HepG2 (cell line): ENCODE data around the gene PMM2. TPM values are rescaled to one million over a fixed set of nuclear protein-coding genes. Genes with fewer than 3 reads are reported as not detected.
A peak's percentile ranks its signal among the peaks of the same experiment; 100 is the strongest.

ENCODE experiments used
- BRCA1 ChIP-seq: sonication (generic); formaldehyde crosslinking; IDR thresholded peaks from 2 replicates; pipeline ENCODE4 v1.4.0; 2020; ENCODE audit warnings: missing genetic modification reagents
- FOXO1 ChIP-seq: sonication (generic); formaldehyde crosslinking; IDR thresholded peaks from 2 replicates; pipeline ENCODE4 v1.4.0; 2020; ENCODE audit warnings: missing genetic modification reagents
- HCFC1 ChIP-seq: fragments of 150-350 bp; IDR thresholded peaks from 2 replicates; pipeline ENCODE4 v1.6.1; 2014; ENCODE audit warnings: low read depth, low read length
- HNRNPL ChIP-seq: fragments of 200-400 bp; formaldehyde crosslinking; IDR thresholded peaks from 2 replicates; pipeline ENCODE4 v1.6.1; 2017; ENCODE audit warnings: mild to moderate bottlenecking, low read depth, low read length
- HOXD1 ChIP-seq: sonication (generic); formaldehyde crosslinking; IDR thresholded peaks from 2 replicates; pipeline ENCODE4 v1.5.0; 2020; ENCODE audit warnings: missing genetic modification reagents
- MTF1 ChIP-seq: sonication (generic); formaldehyde crosslinking; IDR thresholded peaks from 2 replicates; pipeline ENCODE4 v1.5.0; 2020; ENCODE audit warnings: missing genetic modification reagents
- MXI1 ChIP-seq: IDR thresholded peaks from 3 replicates; pipeline ENCODE4 v1.6.1; 2012; ENCODE audit warnings: low read depth, low read length, inconsistent platforms, borderline replicate concordance
- NFYB ChIP-seq: sonication (generic); formaldehyde crosslinking; IDR thresholded peaks from 2 replicates; pipeline ENCODE4 v1.4.0; 2020; ENCODE audit warnings: missing genetic modification reagents
- NONO ChIP-seq, 2 experiments: fragments of 450-650 bp in 1 of 2; sonication (generic) in 1 of 2; formaldehyde crosslinking in 1 of 2; IDR thresholded peaks in 1 of 2; conservative IDR thresholded peaks in 1 of 2; 2 replicates each; pipeline versions ENCODE4 v1.6.1 to v1.8.0; 2017 to 2022; ENCODE audit warnings: mild to moderate bottlenecking in 1 of 2, missing genetic modification reagents in 1 of 2, moderate library complexity in 1 of 2
- SMAD9 ChIP-seq: sonication (generic); formaldehyde crosslinking; IDR thresholded peaks from 2 replicates; pipeline ENCODE4 v1.5.1; 2020; ENCODE audit warnings: mild to moderate bottlenecking, missing genetic modification reagents
- SRSF9 ChIP-seq: fragments of 200-400 bp; formaldehyde crosslinking; IDR thresholded peaks from 2 replicates; pipeline ENCODE4 v1.6.1; 2018; ENCODE audit warnings: borderline replicate concordance, mild to moderate bottlenecking, low read depth, low read length; ENCODE audit not compliant: insufficient read depth, poor library complexity, severe bottlenecking
- XRCC5 ChIP-seq: fragments of 200-400 bp; formaldehyde crosslinking; optimal IDR thresholded peaks from 2 replicates; pipeline ENCODE3; 2017; ENCODE audit warnings: mild to moderate bottlenecking, low read length
- ZFYVE20 ChIP-seq: sonication (generic); formaldehyde crosslinking; IDR thresholded peaks from 2 replicates; pipeline ENCODE4 v1.8.0; 2023; ENCODE audit warnings: low read depth, mild to moderate bottlenecking, moderate library complexity, missing genetic modification reagents, borderline replicate concordance
- ZMYM2 ChIP-seq: sonication (generic); formaldehyde crosslinking; IDR thresholded peaks from 2 replicates; pipeline ENCODE4 v1.8.0; 2022; ENCODE audit warnings: mild to moderate bottlenecking, missing genetic modification reagents
- ZNF335 ChIP-seq: sonication (generic); formaldehyde crosslinking; IDR thresholded peaks from 2 replicates; pipeline ENCODE4 v1.4.0; 2020; ENCODE audit warnings: missing genetic modification reagents
- ZNF737 ChIP-seq: sonication (generic); formaldehyde crosslinking; IDR thresholded peaks from 2 replicates; pipeline ENCODE4 v1.5.0; 2020; ENCODE audit warnings: missing genetic modification reagents, mild to moderate bottlenecking, borderline replicate concordance
- polyA plus RNA-seq, 8 experiments: library from polyadenylated mRNA; depleted of rRNA in 3 of 8; stranded (reverse) in 7 of 8; unstranded in 1 of 8; fragments of >200 nt; fragmentation: Illumina TruSeq in 4 of 8; extraction: Trizol in 4 of 8; gene quantifications; 2 replicates each; pipeline versions ENCODE4 v1.2.1 to v1.2.3, GENCODE V29; 2011 to 2016; ENCODE audit warnings: low read depth in 4 of 8, missing spikeins in 1 of 8, mixed read lengths in 1 of 8; ENCODE audit not compliant: insufficient read depth in 1 of 8
- total RNA-seq, 5 experiments: library from RNA; depleted of rRNA; stranded (reverse); fragments of >200 nt; fragmentation: Illumina TruSeq; extraction: Trizol; gene quantifications; 2 replicates each; pipeline ENCODE4 v1.2.3, GENCODE V29; 2016; ENCODE audit warnings: low read depth in 1 of 5
- TF ChIP-seq, protein P1 (sequence below): IDR thresholded peaks from 2 replicates; pipeline ENCODE4 v1.6.1; 2016; ENCODE audit warnings: missing genetic modification reagents, missing compliant biosample characterization
- TF ChIP-seq, protein P2 (sequence below), 2 experiments: sonication (generic) in 1 of 2; formaldehyde crosslinking in 1 of 2; IDR thresholded peaks; 2 replicates each; pipeline versions ENCODE4 v1.6.1 to v1.9.0; 2014 to 2022; ENCODE audit warnings: antibody characterized with exemption in 1 of 2, borderline replicate concordance in 1 of 2, inconsistent platforms in 1 of 2, low read depth in 1 of 2, missing genetic modification reagents in 1 of 2
- TF ChIP-seq, protein P3 (sequence below): sonication (generic); formaldehyde crosslinking; IDR thresholded peaks from 2 replicates; pipeline ENCODE4 v1.4.0; 2020; ENCODE audit warnings: missing genetic modification reagents

Gene PMM2
- total and polyA plus RNA-seq, 2 of the 13 experiments (the other 11 are each of a cell fraction or from before 2014, with no cell fraction given) = 52.2 to 93.7 TPM

GRCh38 chr16:8866118-8866883 is 68.7 kb downstream of the PMM2 start (continued):
- peak; percentile 27; the same call in 1 of the 2 replicates for TF ChIP-seq NFYB (CRISPR knock-in tag)
- TF ChIP-seq HOXD1 (CRISPR knock-in tag) = no peak; the same call in 1 of the 2 replicates
- TF ChIP-seq ZNF737 (CRISPR knock-in tag) = 0 out of 2 replicates have a peak, but pooled peaks have one; percentile 13
- TF ChIP-seq FOXO1 = peak; percentile 70
- TF ChIP-seq SMAD9 (CRISPR knock-in tag) = no peak
- TF ChIP-seq HCFC1 = 0 out of 2 replicates have a peak, but pooled peaks have one; percentile 33
- TF ChIP-seq ZFYVE20 (CRISPR knock-in tag) = no peak; the same call in 1 of the 2 replicates
- no peak for TF ChIP-seq NONO (IDR thresholded peaks at IDR 0.05)
- TF ChIP-seq NONO (CRISPR knock-in tag; conservative IDR thresholded peaks at IDR 0.05) = peak; percentile 38; the same call in 1 of the 2 replicates
- TF ChIP-seq BRCA1 (CRISPR knock-in tag) = no peak
- no peak for TF ChIP-seq HNRNPL
- TF ChIP-seq, protein P1, sequence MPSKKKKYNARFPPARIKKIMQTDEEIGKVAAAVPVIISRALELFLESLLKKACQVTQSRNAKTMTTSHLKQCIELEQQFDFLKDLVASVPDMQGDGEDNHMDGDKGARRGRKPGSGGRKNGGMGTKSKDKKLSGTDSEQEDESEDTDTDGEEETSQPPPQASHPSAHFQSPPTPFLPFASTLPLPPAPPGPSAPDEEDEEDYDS (CRISPR knock-in tag) = peak; percentile 51; the same call in 1 of the 2 replicates
- no peak for TF ChIP-seq ZMYM2
- TF ChIP-seq XRCC5 = peak; percentile 79
- TF ChIP-seq, protein P2, sequence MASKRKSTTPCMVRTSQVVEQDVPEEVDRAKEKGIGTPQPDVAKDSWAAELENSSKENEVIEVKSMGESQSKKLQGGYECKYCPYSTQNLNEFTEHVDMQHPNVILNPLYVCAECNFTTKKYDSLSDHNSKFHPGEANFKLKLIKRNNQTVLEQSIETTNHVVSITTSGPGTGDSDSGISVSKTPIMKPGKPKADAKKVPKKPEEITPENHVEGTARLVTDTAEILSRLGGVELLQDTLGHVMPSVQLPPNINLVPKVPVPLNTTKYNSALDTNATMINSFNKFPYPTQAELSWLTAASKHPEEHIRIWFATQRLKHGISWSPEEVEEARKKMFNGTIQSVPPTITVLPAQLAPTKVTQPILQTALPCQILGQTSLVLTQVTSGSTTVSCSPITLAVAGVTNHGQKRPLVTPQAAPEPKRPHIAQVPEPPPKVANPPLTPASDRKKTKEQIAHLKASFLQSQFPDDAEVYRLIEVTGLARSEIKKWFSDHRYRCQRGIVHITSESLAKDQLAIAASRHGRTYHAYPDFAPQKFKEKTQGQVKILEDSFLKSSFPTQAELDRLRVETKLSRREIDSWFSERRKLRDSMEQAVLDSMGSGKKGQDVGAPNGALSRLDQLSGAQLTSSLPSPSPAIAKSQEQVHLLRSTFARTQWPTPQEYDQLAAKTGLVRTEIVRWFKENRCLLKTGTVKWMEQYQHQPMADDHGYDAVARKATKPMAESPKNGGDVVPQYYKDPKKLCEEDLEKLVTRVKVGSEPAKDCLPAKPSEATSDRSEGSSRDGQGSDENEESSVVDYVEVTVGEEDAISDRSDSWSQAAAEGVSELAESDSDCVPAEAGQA (IDR thresholded peaks at IDR 0.05; ENCODE audit: low read depth) = no peak
- TF ChIP-seq, protein P2 (CRISPR knock-in tag; IDR thresholded peaks at IDR 0.05; ENCODE audit: borderline replicate concordance) = no peak
- TF ChIP-seq, protein P3, sequence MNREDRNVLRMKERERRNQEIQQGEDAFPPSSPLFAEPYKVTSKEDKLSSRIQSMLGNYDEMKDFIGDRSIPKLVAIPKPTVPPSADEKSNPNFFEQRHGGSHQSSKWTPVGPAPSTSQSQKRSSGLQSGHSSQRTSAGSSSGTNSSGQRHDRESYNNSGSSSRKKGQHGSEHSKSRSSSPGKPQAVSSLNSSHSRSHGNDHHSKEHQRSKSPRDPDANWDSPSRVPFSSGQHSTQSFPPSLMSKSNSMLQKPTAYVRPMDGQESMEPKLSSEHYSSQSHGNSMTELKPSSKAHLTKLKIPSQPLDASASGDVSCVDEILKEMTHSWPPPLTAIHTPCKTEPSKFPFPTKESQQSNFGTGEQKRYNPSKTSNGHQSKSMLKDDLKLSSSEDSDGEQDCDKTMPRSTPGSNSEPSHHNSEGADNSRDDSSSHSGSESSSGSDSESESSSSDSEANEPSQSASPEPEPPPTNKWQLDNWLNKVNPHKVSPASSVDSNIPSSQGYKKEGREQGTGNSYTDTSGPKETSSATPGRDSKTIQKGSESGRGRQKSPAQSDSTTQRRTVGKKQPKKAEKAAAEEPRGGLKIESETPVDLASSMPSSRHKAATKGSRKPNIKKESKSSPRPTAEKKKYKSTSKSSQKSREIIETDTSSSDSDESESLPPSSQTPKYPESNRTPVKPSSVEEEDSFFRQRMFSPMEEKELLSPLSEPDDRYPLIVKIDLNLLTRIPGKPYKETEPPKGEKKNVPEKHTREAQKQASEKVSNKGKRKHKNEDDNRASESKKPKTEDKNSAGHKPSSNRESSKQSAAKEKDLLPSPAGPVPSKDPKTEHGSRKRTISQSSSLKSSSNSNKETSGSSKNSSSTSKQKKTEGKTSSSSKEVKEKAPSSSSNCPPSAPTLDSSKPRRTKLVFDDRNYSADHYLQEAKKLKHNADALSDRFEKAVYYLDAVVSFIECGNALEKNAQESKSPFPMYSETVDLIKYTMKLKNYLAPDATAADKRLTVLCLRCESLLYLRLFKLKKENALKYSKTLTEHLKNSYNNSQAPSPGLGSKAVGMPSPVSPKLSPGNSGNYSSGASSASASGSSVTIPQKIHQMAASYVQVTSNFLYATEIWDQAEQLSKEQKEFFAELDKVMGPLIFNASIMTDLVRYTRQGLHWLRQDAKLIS = no peak
- TF ChIP-seq MXI1 = peak; percentile 97
- no peak for TF ChIP-seq MTF1 (CRISPR knock-in tag)
- TF ChIP-seq ZNF335 = no peak
- no peak for TF ChIP-seq SRSF9
